Stimulated activated CD4-positive, alpha-beta T cell treated with anti-CD3 and anti-CD28 coated beads, Interleukin-12 subunit alpha, Interleukin-12 subunit beta, amount 100 ng/mL, for 4 hours (primary cell): ENCODE measurements around the gene SEC24A.
A peak's percentile ranks its signal among the peaks of the same experiment; 100 is the strongest.
"Not testable (repeated sequence)": the region's sequence is repeated elsewhere in the genome, so short reads cannot be mapped to it uniquely, and the experiment has no call there.

Experiments
- DNase-seq: peaks from one replicate; pipeline ENCODE4 v3.0.0-alpha.2; 2020

The SEC24A gene

GRCh38 chr5:134758504-134759341, 110.1 kb downstream of the SEC24A start, which contains the start of gene DDX46:
Gene DDX46, plus strand, starts transcription at chr5:134758779. Its CDS starts 160 bp downstream, at chr5:134758939.
- peak; percentile 94 for DNase-seq

DNA sequence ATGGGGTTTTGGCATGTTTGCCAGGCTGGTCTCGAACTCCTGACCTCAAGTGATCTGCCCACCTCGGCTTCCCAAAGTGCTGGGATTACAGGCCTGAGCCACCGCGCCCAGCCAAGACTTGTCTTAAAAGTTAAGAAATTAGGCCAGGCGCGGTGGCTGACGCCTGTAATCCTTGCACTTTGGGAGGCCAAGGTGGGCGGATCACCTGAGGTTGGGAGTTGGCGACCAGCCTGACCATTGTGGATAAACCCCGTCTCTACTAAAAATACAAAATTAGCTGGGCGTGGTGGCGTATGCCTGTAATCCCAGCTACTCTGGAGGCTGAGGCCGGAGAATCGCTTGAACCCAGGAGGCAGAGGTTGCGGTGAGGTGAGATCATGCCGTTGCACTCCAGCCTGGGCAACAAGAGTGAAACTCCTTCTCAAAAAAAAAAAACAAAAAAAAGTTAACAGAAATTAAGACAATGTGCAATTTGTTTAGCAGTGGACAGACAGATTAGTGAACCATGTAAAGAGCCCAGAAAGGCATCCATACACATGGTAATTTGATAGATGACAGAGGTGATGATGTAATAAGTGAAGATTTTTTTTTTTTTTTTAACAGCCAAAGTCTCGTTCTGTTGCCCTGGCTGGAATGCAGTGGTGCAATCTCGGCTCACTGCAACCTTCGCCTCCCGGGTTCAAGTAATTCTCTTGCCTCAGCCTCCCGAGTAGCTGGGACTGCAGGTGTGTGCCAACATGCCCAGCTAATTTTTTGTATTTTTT, 119.1 kb downstream of the SEC24A start:
- DNase-seq = not testable (repeated sequence)

DNA sequence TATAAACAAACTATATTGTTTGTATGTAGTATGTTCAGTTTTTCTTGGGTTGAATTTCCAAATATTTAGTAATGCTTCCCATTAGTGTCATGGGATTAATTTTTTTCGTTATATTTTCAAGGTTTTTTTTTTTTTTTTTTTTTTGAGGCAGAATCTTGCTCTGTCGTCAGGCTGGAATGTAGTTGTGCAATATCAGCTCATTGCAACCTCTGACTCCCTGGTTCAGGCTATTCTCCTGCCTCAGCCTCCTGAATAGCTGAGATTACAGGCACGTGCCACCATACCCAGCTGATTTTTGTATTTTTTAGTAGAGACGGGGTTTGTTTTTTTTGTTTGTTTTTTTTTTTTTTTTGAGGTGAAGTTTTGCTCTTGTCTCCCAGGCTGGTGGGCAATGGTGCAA, 120.6 kb downstream of the SEC24A start:
- DNase-seq = no peak

GRCh38 chr5:134772461-134773125, 124.0 kb downstream of the SEC24A start:
- DNase-seq = no peak

GRCh38 chr5:134777366-134777765, 128.8 kb downstream of the SEC24A start:
- DNase-seq = no peak
